RWPE2 (cell line): Measurements from ENCODE around the gene UST.

Source experiments
- ATAC-seq: fragments of 200-7000 bp; cut with Tn5 transposase; 3 replicates; pipeline ENCODE4 v1.9.1; 2021; ENCODE audit warnings: low read depth
- DNase-seq: peaks from one replicate; pipeline ENCODE4 v3.0.0-alpha.2; 2020; ENCODE audit warnings: low spot score
- H3K27ac ChIP-seq: fragments of 450-650 bp; 2 replicates; pipeline ENCODE4 v1.5.1; 2017; ENCODE audit warnings: mild to moderate bottlenecking; ENCODE audit not compliant: poor library complexity, severe bottlenecking
- H3K27me3 ChIP-seq: fragments of 250-450 bp; sonication (Bioruptor Pico); 2 replicates; pipeline ENCODE4 v1.5.1; 2021; ENCODE audit warnings: mild to moderate bottlenecking, moderate library complexity; ENCODE audit not compliant: insufficient read depth, poor library complexity, severe bottlenecking
- H3K36me3 ChIP-seq: fragments of 250-450 bp; sonication (Bioruptor Pico); 2 replicates; pipeline ENCODE4 v1.5.1; 2020; ENCODE audit warnings: low read depth, mild to moderate bottlenecking, moderate library complexity
- H3K4me1 ChIP-seq: fragments of 250-450 bp; sonication (Bioruptor Pico); 2 replicates; pipeline ENCODE4 v1.5.1; 2021; ENCODE audit warnings: mild to moderate bottlenecking, moderate library complexity; ENCODE audit not compliant: insufficient read depth, poor library complexity, severe bottlenecking
- H3K4me3 ChIP-seq: fragments of 250-450 bp; sonication (Bioruptor Pico); 2 replicates; pipeline ENCODE4 v1.5.1; 2021; ENCODE audit warnings: mild to moderate bottlenecking, moderate library complexity; ENCODE audit not compliant: severe bottlenecking
- H3K9me3 ChIP-seq: fragments of 250-450 bp; sonication (Bioruptor Pico); 2 replicates; pipeline ENCODE4 v1.5.1; 2021; ENCODE audit warnings: mild to moderate bottlenecking, moderate library complexity; ENCODE audit not compliant: severe bottlenecking
- CTCF ChIP-seq: fragments of 450-650 bp; IDR thresholded peaks from one replicate; pipeline ENCODE4 v1.5.1; 2017; ENCODE audit warnings: mild to moderate bottlenecking, moderate library complexity; ENCODE audit not compliant: poor library complexity, severe bottlenecking

UST gene

GRCh38 chr6:148808786-148809304 is 62.0 kb downstream of the UST start:
- no peak for TF ChIP-seq CTCF
- DNase-seq, result no peak
- peaks cover 15% of the 10 kb centered on the region for H3K4me1 ChIP-seq

DNA sequence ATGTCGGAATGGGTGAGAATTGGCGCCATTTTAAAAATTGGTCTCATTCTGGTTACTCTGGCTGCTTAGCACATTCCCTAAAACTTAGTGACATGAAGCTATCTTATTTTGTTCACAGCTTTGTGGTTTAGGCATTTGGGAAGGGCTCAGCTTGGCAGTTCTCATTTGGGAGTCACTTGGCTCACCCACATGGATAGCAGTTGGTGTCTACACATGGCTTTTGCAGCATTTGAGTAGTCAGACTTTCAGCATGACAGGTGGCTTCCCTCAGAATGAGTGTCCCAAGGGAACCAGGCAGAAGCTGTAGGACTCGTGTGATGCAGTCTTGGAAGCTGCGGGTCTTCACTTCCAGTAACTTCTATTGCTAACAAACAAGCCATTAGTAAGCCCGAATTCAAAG is 64.6 kb downstream of the UST start:
- Histone ChIP-seq H3K4me3 (no peak overlapping the region), H3K4me1 (peaks cover 8% of the 10 kb centered on the region), H3K36me3 (no peaks in the 10 kb centered on the region), H3K27me3 (no peaks in the 10 kb centered on the region), H3K27ac (no peak overlapping the region), H3K9me3 (no peaks in the 10 kb centered on the region)
- TF ChIP-seq CTCF, result no peak
- DNase-seq, result no peak
- no peak for ATAC-seq

More at GRCh38 chr6:148808786-148809304, 62.0 kb downstream of the UST start:
- Histone ChIP-seq H3K9me3 (no peaks in the 10 kb centered on the region), H3K4me3 (no peak overlapping the region), H3K36me3 (no peaks in the 10 kb centered on the region), H3K27me3 (no peaks in the 10 kb centered on the region), H3K27ac (no peak overlapping the region)
- ATAC-seq, result no peak

DNA sequence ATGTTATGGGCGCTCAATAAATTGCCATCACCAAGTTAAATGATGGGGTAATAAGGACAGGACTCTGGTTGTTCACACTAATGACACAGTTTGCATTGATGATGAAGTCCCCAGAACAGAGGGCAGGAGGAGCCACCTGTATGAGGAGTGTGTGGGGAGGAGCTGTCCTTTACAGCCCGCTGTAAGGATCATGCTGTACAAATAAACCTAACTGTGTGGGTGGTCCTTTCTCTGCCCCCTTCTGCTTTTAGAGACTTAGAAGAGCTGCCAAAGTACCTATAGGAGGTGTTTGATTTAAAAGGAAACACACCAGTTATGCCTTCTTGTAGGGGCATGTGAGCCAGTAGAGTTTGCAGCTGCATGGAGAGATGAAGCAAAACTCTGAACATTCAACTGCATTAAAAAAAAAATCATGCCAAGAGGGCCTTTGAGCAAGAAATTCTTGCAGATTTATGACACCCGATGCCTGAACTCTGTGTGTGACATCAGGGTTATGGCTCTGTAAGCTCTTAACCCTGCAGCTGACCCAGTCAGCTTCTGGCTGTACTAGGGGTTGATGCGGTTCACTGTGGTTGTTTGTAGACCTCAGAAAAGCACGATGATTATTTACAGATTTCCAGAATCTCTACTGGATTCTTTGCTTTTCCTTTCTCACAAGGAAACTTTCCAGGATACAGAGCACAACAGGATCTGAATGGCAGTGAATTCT is 67.4 kb downstream of the UST start:
- H3K9me3 ChIP-seq, result no peaks in the 10 kb centered on the region
- H3K4me1 ChIP-seq, result peaks cover 20% of the 10 kb centered on the region
- no peaks in the 10 kb centered on the region for H3K27me3 ChIP-seq
- TF ChIP-seq CTCF, result no peak
- no peaks in the 10 kb centered on the region for H3K36me3 ChIP-seq
- no peak for DNase-seq
- no peak overlapping the region for H3K27ac ChIP-seq
- ATAC-seq, result no peak
- H3K4me3 ChIP-seq, result no peak overlapping the region

DNA sequence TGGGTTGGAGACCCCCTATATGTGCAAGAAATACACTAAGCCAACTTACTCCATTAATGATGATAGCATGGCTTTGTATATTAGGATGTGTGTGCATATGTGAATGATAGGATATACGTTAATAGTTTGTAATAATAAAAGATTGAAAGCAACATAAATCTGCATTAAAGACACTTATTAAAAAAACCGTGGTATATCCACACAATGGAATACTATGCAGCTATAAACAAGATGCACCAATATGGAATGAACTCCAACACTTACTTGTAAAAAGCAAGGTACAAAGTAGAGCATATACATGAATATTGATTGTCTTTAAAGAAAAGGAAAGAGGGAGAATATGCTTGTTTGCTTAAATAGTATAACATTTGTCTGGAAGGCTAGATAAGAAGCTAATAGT is 68.0 kb downstream of the UST start:
- Histone ChIP-seq H3K4me3 (no peak overlapping the region), H3K9me3 (no peaks in the 10 kb centered on the region), H3K36me3 (no peaks in the 10 kb centered on the region), H3K27me3 (no peaks in the 10 kb centered on the region), H3K27ac (no peak overlapping the region), H3K4me1 (peaks cover 22% of the 10 kb centered on the region)
- DNase-seq (no peak), ATAC-seq (no peak)
- no peak for TF ChIP-seq CTCF

DNA sequence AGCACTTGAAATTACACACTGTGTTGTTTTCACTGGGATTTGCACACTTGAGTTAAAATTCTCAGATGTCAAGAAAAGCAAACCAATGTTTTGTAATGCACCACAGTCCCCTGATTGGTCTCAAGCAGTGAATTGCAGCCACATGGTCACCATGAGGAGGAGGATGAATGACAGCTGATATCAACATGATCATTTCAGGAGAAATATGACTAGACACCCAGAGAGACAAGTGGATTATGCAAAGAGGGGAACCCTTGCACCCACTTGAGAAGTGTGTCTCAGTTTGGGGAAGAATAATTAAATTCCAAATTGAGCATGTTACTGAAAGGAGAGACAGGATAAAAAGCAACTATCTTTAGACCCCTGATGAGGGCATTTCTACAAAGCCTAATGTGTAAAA is 69.3 kb downstream of the UST start:
- no peak for TF ChIP-seq CTCF
- ATAC-seq, result no peak
- Histone ChIP-seq H3K4me3 (no peak overlapping the region), H3K27me3 (no peaks in the 10 kb centered on the region), H3K4me1 (peaks cover 16% of the 10 kb centered on the region), H3K36me3 (no peaks in the 10 kb centered on the region), H3K9me3 (no peaks in the 10 kb centered on the region), H3K27ac (no peak overlapping the region)
- no peak for DNase-seq
